ENCODE measurements around the gene FOXL3.

GRCh38 chr7:284762-285722, 4.9 kb upstream of the FOXL3 start:
- TF ChIP-seq PKNOX1 (IDR thresholded peaks at IDR 0.05) (no peak), SUZ12 (IDR thresholded peaks at IDR 0.05) (no peak), BHLHE40 (IDR thresholded peaks at IDR 0.05; ENCODE audit: borderline replicate concordance) (no peak), FOXA1 (IDR thresholded peaks at IDR 0.05) (no peak), CTBP1 (IDR thresholded peaks at IDR 0.05; ENCODE audit: borderline replicate concordance) (no peak)

Measured in HEK293T (cell line).